HepG2 (cell line): ENCODE results near the gene ERCC6L2. TPM values are rescaled to one million over a fixed set of nuclear protein-coding genes. Genes with fewer than 3 reads are reported as not detected.

Experiments used
- CAMTA2 ChIP-seq: sonication (generic); formaldehyde crosslinking; IDR thresholded peaks from 2 replicates; pipeline ENCODE4 v1.4.0; 2020; ENCODE audit warnings: mild to moderate bottlenecking, missing genetic modification reagents, borderline replicate concordance
- CENPBD1 ChIP-seq: sonication (generic); formaldehyde crosslinking; IDR thresholded peaks from 2 replicates; pipeline ENCODE4 v1.8.0; 2022; ENCODE audit warnings: missing genetic modification reagents, low read depth, mild to moderate bottlenecking, borderline replicate concordance
- ELF3 ChIP-seq: IDR thresholded peaks from 2 replicates; pipeline ENCODE4 v1.6.1; 2016; ENCODE audit warnings: missing genetic modification reagents, missing compliant biosample characterization
- FOSL2 ChIP-seq: sonication (generic); formaldehyde crosslinking; IDR thresholded peaks from 2 replicates; pipeline ENCODE4 v1.4.0; 2020; ENCODE audit warnings: missing genetic modification reagents
- FOXA1 ChIP-seq, 2 experiments: fragments of 450-650 bp in 1 of 2; sonication (generic) in 1 of 2; formaldehyde crosslinking in 1 of 2; IDR thresholded peaks; 2 replicates each; pipeline versions ENCODE4 v1.4.0 to v1.6.1; 2016 to 2020; ENCODE audit warnings: missing genetic modification reagents in 1 of 2
- GRHL1 ChIP-seq: sonication (generic); formaldehyde crosslinking; conservative IDR thresholded peaks from 2 replicates; pipeline ENCODE4 v1.8.0; 2022; ENCODE audit warnings: missing genetic modification reagents
- ISL2 ChIP-seq: sonication (generic); formaldehyde crosslinking; IDR thresholded peaks from 2 replicates; pipeline ENCODE4 v1.5.0; 2020; ENCODE audit warnings: missing genetic modification reagents
- MAZ ChIP-seq, 2 experiments: sonication (generic) in 1 of 2; formaldehyde crosslinking in 1 of 2; IDR thresholded peaks; 2 replicates each; pipeline versions ENCODE4 v1.5.0 to v1.6.1; 2012 to 2020; ENCODE audit warnings: low read depth in 2 of 2, mild to moderate bottlenecking in 2 of 2, borderline replicate concordance in 1 of 2, improper control_type of control experiment in 1 of 2, low read length in 1 of 2, missing genetic modification reagents in 1 of 2, moderate library complexity in 1 of 2
- MEIS2 ChIP-seq: sonication (generic); formaldehyde crosslinking; IDR thresholded peaks from 2 replicates; pipeline ENCODE4 v1.9.0; 2021; ENCODE audit warnings: mild to moderate bottlenecking, missing genetic modification reagents
- NONO ChIP-seq, 2 experiments: fragments of 450-650 bp in 1 of 2; sonication (generic) in 1 of 2; formaldehyde crosslinking in 1 of 2; IDR thresholded peaks in 1 of 2; conservative IDR thresholded peaks in 1 of 2; 2 replicates each; pipeline versions ENCODE4 v1.6.1 to v1.8.0; 2017 to 2022; ENCODE audit warnings: mild to moderate bottlenecking in 1 of 2, missing genetic modification reagents in 1 of 2, moderate library complexity in 1 of 2
- NPAS2 ChIP-seq: sonication (generic); formaldehyde crosslinking; IDR thresholded peaks from 2 replicates; pipeline ENCODE4 v1.8.0; 2022; ENCODE audit warnings: mild to moderate bottlenecking, missing genetic modification reagents, borderline replicate concordance
- PRDM15 ChIP-seq: sonication (generic); formaldehyde crosslinking; IDR thresholded peaks from 2 replicates; pipeline ENCODE4 v1.4.0; 2020; ENCODE audit warnings: missing genetic modification reagents
- SRY ChIP-seq: sonication (generic); formaldehyde crosslinking; IDR thresholded peaks from 2 replicates; pipeline ENCODE4 v1.8.0; 2022; ENCODE audit warnings: mild to moderate bottlenecking, missing genetic modification reagents
- WIZ ChIP-seq: sonication (generic); formaldehyde crosslinking; IDR thresholded peaks from 2 replicates; pipeline ENCODE4 v1.5.1; 2020; ENCODE audit warnings: mild to moderate bottlenecking, missing genetic modification reagents
- ZNF143 ChIP-seq: sonication (generic); formaldehyde crosslinking; IDR thresholded peaks from 2 replicates; pipeline ENCODE4 v1.4.0; 2020; ENCODE audit warnings: missing genetic modification reagents
- ZNF18 ChIP-seq: sonication (generic); formaldehyde crosslinking; IDR thresholded peaks from 2 replicates; pipeline ENCODE4 v1.8.0; 2022; ENCODE audit warnings: mild to moderate bottlenecking, missing genetic modification reagents; ENCODE audit not compliant: insufficient replicate concordance
- ZNF263 ChIP-seq: sonication (generic); formaldehyde crosslinking; IDR thresholded peaks from 2 replicates; pipeline ENCODE4 v1.4.0; 2020; ENCODE audit warnings: missing genetic modification reagents
- ZNF644 ChIP-seq: IDR thresholded peaks from 2 replicates; pipeline ENCODE4 v1.6.1; 2016; ENCODE audit warnings: low read depth
- ZNF703 ChIP-seq: sonication (generic); formaldehyde crosslinking; IDR thresholded peaks from 2 replicates; pipeline ENCODE4 v1.5.1; 2020; ENCODE audit warnings: missing genetic modification reagents, mild to moderate bottlenecking, moderate library complexity, borderline replicate concordance
- ZSCAN5A ChIP-seq: sonication (generic); formaldehyde crosslinking; IDR thresholded peaks from 2 replicates; pipeline ENCODE4 v1.8.0; 2022; ENCODE audit warnings: mild to moderate bottlenecking, missing genetic modification reagents, borderline replicate concordance
- polyA plus RNA-seq, 8 experiments: library from polyadenylated mRNA; depleted of rRNA in 3 of 8; stranded (reverse) in 7 of 8; unstranded in 1 of 8; fragments of >200 nt; fragmentation: Illumina TruSeq in 4 of 8; extraction: Trizol in 4 of 8; gene quantifications; 2 replicates each; pipeline versions ENCODE4 v1.2.1 to v1.2.3, GENCODE V29; 2011 to 2016; ENCODE audit warnings: low read depth in 4 of 8, missing spikeins in 1 of 8, mixed read lengths in 1 of 8; ENCODE audit not compliant: insufficient read depth in 1 of 8
- total RNA-seq, 5 experiments: library from RNA; depleted of rRNA; stranded (reverse); fragments of >200 nt; fragmentation: Illumina TruSeq; extraction: Trizol; gene quantifications; 2 replicates each; pipeline ENCODE4 v1.2.3, GENCODE V29; 2016; ENCODE audit warnings: low read depth in 1 of 5

The ERCC6L2 gene
- total and polyA plus RNA-seq, 2 of the 13 experiments (the other 11 are each of a cell fraction or from before 2014, with no cell fraction given): 13.4 to 45.9 TPM

- TF ChIP-seq ZNF644 (CRISPR knock-in tag) (0 out of 2 replicates have a peak, but pooled peaks have one; percentile 28), ZNF143 (no peak), ZNF18 (CRISPR knock-in tag) (no peak), CAMTA2 (no peak), SRY (CRISPR knock-in tag) (no peak), FOXA1 (IDR thresholded peaks at IDR 0.05) (no peak), FOXA1 (CRISPR knock-in tag; IDR thresholded peaks at IDR 0.05) (no peak), FOSL2 (peak; percentile 39), NPAS2 (CRISPR knock-in tag) (no peak), ELF3 (CRISPR knock-in tag) (peak; percentile 74; the same call in 1 of the 2 replicates), GRHL1 (CRISPR knock-in tag) (no peak), ZNF263 (no peak), NONO (IDR thresholded peaks at IDR 0.05) (no peak), NONO (CRISPR knock-in tag; conservative IDR thresholded peaks at IDR 0.05) (0 out of 2 replicates have a peak, but pooled peaks have one; percentile 33), ZSCAN5A (CRISPR knock-in tag) (no peak), WIZ (CRISPR knock-in tag) (no peak), PRDM15 (CRISPR knock-in tag) (no peak), ZNF703 (no peak), MAZ (IDR thresholded peaks at IDR 0.05; ENCODE audit: borderline replicate concordance, low read depth, low read length) (no peak), MAZ (CRISPR knock-in tag; IDR thresholded peaks at IDR 0.05; ENCODE audit: low read depth) (no peak), ISL2 (no peak), MEIS2 (CRISPR knock-in tag) (peak; percentile 84), CENPBD1 (CRISPR knock-in tag) (no peak)
These were observed 48.3 kb downstream of the ERCC6L2 start (continued) for GRCh38 chr9:95923794-95924193.
